GM06990 (cell line): Measurements from ENCODE around the gene CRY2.
"Not testable (repeated sequence)": the region's sequence is repeated elsewhere in the genome, so short reads cannot be mapped to it uniquely, and the experiment has no call there.

Experiments used
- DNase-seq: peaks from one replicate; pipeline ENCODE4 v3.0.0-alpha.2; 2011; ENCODE audit not compliant: insufficient read length; ENCODE audit errors: extremely low read depth
- H3K27me3 ChIP-seq: replicated peaks from 2 replicates; pipeline ENCODE4 v1.6.0; 2011; ENCODE audit warnings: low read length; ENCODE audit not compliant: control insufficient read depth, insufficient read depth
- H3K36me3 ChIP-seq: 2 replicates; pipeline ENCODE4 v1.5.1; 2011; ENCODE audit warnings: low read length; ENCODE audit not compliant: control insufficient read depth, insufficient read depth
- H3K4me3 ChIP-seq: replicated peaks from 2 replicates; pipeline ENCODE4 v1.5.1; 2011; ENCODE audit warnings: low read depth, mild to moderate bottlenecking, control low read depth, low read length
- CTCF ChIP-seq: IDR thresholded peaks from 2 replicates; pipeline ENCODE4 v1.5.1; 2011; ENCODE audit warnings: low read length, control low read depth, mild to moderate bottlenecking, inconsistent platforms; ENCODE audit not compliant: insufficient read depth, poor library complexity, severe bottlenecking

CRY2 gene

GRCh38 chr11:45816614-45817013, 30.7 kb upstream of the CRY2 start:
- TF ChIP-seq CTCF = no peak
- DNase-seq = no peak
- H3K36me3 ChIP-seq = peaks cover 3% of the 10 kb centered on the region

GRCh38 chr11:45817191-45817590, 30.1 kb upstream of the CRY2 start:
- Histone ChIP-seq H3K36me3 (no peaks in the 10 kb centered on the region; the same call in 1 of the 2 replicates), H3K4me3 (no peak overlapping the region), H3K27me3 (no peaks in the 10 kb centered on the region)
- no peak for TF ChIP-seq CTCF
- peak; percentile 33 for DNase-seq

More at GRCh38 chr11:45816614-45817013, 30.7 kb upstream of the CRY2 start:
- Histone ChIP-seq H3K4me3 (no peak overlapping the region), H3K27me3 (no peaks in the 10 kb centered on the region)

- Histone ChIP-seq H3K4me3 (no peak overlapping the region), H3K36me3 (no peaks in the 10 kb centered on the region), H3K27me3 (no peaks in the 10 kb centered on the region)
- TF ChIP-seq CTCF = no peak
- no peak for DNase-seq
These were observed 28.2 kb upstream of the CRY2 start for GRCh38 chr11:45818961-45819605.

- no peak for TF ChIP-seq CTCF
- H3K36me3 ChIP-seq = no peaks in the 10 kb centered on the region
- DNase-seq = no peak
- no peaks in the 10 kb centered on the region for H3K27me3 ChIP-seq
- no peak overlapping the region for H3K4me3 ChIP-seq
These were observed 26.9 kb upstream of the CRY2 start for GRCh38 chr11:45820211-45820857.

GRCh38 chr11:45826492-45826891, 20.8 kb upstream of the CRY2 start:
- not testable (repeated sequence) for DNase-seq, H3K36me3 ChIP-seq

GRCh38 chr11:45827123-45827522, 20.2 kb upstream of the CRY2 start:
- TF ChIP-seq CTCF = no peak
- no peak overlapping the region for H3K4me3 ChIP-seq
- no peaks in the 10 kb centered on the region for H3K36me3 ChIP-seq
- H3K27me3 ChIP-seq = peaks cover 2% of the 10 kb centered on the region
- no peak for DNase-seq

More at GRCh38 chr11:45826492-45826891, 20.8 kb upstream of the CRY2 start:
- not testable (repeated sequence) for H3K4me3 ChIP-seq, H3K27me3 ChIP-seq
